IPS-11a (cell line): ENCODE data around the gene MRM2.
A peak's percentile ranks its signal among the peaks of the same experiment; 100 is the strongest.

Experiments used
- H3K4me3 ChIP-seq: one replicate; pipeline ENCODE4 v1.5.1; 2013; ENCODE audit warnings: low read depth, low read length, control low read depth

The MRM2 gene

GRCh38 chr7:2241580-2242540 lies at the start of gene MRM2, which contains the start of gene NUDT1:
Gene MRM2, minus strand, starts transcription at chr7:2242205. Its CDS starts 36 bp downstream, at chr7:2242169.
Gene NUDT1, plus strand, starts transcription at chr7:2242226. Its CDS starts 2,349 bp downstream, at chr7:2244575.
- peak within 1 kb of the TSS; percentile 88 for H3K4me3 ChIP-seq

- no peak overlapping the region for H3K4me3 ChIP-seq
These were observed 48.9 kb upstream of the MRM2 start for GRCh38 chr7:2290877-2291276.

GRCh38 chr7:2289621-2290020 lies 47.6 kb upstream of the MRM2 start:
- H3K4me3 ChIP-seq = no peak overlapping the region

DNA sequence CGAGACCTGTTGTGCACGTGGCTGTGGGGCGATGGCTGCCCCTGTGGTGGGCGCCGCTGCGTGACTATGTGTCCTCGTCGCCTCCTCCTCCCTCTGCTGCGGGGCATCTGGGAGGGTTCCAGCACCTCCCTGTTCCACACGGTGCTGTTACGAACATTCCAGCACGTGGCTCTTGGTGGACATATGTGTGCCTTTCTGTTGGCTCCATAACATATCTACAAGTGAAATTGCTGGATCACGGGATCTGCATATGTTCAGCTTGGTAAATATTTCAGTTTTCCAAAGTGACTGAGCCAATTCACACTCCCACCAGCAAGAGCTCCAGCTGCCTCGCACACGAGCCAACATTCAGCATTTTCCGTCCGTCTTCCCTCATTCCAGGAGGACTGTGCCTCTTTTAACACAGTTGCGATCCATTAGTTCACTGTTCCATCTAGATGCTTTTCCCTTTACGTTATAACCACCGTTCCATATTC lies 47.1 kb upstream of the MRM2 start:
- H3K4me3 ChIP-seq = no peak overlapping the region

DNA sequence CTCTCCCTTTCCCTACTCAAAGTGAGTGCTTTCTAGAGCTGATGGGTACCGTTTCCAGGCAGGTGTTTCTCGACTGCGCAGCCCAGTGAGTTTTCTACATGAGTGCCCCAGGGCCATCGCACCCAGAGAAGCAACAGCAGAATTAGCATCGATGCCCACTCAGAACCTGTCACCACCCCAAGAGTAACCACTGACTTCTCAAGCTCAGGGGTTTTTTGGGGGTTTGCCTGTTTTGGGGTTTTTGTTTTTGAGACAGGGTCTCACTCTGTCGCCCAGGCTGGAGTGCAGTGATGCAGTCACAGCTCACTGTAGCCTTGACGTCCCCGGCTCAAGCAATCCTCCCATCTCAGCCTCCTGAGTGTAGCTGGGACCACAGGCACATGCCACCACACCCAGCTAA lies 46.5 kb upstream of the MRM2 start:
- H3K4me3 ChIP-seq = no peak overlapping the region

GRCh38 chr7:2287745-2288144 lies 45.7 kb upstream of the MRM2 start:
- no peak overlapping the region for H3K4me3 ChIP-seq

- H3K4me3 ChIP-seq = no peak overlapping the region
These were observed 41.1 kb upstream of the MRM2 start for GRCh38 chr7:2283074-2283473.

DNA sequence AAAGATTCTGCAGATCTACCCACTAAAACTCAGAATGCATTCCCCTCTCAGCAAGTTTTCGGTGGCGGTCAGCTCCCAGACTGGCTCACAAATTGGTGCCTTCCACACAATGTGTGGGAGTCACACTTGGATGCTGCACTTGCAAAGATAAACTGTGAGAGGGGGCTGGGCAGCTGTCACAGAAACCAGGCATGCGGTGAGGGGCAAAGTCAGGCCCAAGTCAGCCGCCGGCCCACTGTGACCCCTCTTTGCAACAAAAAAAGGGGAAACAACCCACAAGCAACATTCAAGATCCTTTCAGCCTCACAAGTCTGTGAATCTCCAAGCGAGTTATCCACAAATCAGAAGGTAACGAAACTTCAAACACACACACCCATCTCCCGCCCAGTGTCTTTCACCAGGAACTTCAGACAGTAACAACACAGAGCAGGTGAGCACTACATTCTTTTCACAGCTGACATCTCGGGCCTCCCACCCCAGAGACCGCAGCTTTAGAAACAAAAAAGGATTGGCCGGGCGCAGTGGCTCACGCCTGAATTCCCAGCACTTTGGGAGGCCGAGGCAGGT lies 40.3 kb upstream of the MRM2 start:
- no peak overlapping the region for H3K4me3 ChIP-seq

DNA sequence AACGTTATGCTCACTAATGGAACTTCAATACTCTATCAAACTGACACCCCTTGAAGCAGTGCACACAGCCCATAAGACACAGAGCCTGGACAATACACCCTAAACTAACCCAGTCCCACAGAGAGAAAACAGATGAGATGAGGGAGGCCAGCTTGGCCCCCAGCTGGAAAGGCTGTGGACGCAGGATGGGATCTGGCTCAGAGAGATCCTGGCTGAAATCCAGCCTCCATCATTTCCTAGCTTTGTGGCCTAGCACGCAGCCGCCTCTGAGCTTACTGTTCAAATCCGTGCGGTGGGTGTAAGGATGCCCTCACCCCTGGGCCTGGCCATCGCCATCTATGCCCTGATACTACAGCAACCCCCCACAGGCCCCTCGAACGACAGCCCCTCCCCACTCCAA lies 39.5 kb upstream of the MRM2 start:
- no peak overlapping the region for H3K4me3 ChIP-seq

DNA sequence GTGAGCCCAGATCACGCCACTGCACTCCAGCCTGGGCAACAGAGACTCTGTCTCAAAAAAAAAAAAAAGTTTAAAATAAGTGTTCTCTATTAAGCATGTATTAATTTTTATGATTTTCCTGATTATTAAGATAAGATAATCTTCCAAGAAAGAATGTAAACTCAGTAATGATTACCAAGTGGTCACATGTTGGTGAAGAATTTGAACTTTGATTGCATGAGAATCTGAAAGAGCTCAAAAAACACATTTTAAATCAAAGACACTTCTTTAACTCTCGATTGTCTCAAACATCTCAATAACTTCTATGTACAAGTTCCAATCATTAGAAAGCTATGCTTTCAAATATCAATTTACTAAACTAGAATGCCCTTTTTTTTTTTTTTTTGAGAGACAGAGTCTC lies 38.4 kb upstream of the MRM2 start:
- no peak overlapping the region for H3K4me3 ChIP-seq

- H3K4me3 ChIP-seq = no peak overlapping the region
These were observed 37.9 kb upstream of the MRM2 start for GRCh38 chr7:2279896-2280295.

DNA sequence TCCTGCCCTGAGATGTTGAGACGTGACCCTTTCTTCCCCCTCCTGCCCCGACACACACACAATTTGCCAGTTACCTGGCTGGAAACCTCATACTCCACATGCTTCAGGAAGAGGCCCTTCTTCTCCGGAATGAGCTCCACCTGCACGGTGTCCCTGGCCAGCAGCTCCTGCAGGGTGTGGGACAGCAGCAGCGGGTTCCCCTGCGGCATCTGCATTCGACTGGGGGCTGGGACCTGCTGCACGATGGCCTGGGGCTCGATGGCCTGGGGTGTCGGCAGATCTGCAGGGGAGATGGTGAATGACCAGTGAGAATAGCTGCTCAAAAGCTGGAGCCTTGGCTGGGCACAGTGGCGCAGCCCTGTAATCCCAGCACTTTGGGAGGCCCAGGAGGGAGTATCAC lies 36.0 kb upstream of the MRM2 start:
- H3K4me3 ChIP-seq = no peak overlapping the region

- H3K4me3 ChIP-seq = no peak overlapping the region
These were observed 34.1 kb upstream of the MRM2 start for GRCh38 chr7:2276107-2276506.

- no peak overlapping the region for H3K4me3 ChIP-seq
These were observed 33.1 kb upstream of the MRM2 start for GRCh38 chr7:2275101-2275500.

DNA sequence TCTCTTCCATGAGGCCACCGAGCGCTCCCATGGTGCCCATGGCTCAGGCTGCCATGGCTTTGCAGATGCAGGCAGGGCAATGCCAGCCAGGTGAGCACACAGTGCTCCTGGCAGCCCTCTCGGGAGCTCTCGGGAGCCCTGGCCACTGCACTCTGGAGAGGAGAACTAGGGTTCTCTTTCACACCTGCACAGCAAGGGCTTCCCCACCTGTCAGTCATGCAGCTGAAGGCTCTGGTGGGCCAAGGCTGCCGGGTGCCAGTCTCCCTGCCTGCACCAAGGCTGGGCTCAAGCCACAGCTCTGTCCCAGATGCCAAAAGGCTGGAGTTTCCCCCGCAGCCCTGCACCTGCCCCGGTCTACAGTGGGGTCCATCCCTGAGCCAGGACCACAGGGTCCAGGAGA lies 32.7 kb upstream of the MRM2 start:
- no peak overlapping the region for H3K4me3 ChIP-seq

DNA sequence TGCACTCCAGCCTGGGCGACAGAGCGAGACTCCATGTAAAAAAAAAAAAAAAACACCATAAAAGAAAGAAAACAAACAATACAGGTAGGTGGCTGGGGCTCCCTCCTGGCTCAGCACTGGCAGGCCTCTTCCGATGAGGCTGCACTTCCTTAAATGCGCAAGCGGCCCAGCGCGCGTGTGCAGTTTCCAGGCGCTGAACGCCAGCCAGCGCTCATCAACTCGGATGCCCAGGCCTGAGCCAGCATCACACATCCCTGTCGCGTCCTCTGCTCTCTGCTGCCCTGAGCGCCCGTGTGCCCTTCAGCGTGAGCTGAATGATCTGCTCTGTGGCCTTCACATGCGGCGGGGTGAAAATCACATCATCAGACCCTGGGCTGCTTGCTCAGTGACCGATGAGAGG lies 31.9 kb upstream of the MRM2 start:
- no peak overlapping the region for H3K4me3 ChIP-seq

- H3K4me3 ChIP-seq = no peak overlapping the region
These were observed 30.0 kb upstream of the MRM2 start for GRCh38 chr7:2272031-2272430.

DNA sequence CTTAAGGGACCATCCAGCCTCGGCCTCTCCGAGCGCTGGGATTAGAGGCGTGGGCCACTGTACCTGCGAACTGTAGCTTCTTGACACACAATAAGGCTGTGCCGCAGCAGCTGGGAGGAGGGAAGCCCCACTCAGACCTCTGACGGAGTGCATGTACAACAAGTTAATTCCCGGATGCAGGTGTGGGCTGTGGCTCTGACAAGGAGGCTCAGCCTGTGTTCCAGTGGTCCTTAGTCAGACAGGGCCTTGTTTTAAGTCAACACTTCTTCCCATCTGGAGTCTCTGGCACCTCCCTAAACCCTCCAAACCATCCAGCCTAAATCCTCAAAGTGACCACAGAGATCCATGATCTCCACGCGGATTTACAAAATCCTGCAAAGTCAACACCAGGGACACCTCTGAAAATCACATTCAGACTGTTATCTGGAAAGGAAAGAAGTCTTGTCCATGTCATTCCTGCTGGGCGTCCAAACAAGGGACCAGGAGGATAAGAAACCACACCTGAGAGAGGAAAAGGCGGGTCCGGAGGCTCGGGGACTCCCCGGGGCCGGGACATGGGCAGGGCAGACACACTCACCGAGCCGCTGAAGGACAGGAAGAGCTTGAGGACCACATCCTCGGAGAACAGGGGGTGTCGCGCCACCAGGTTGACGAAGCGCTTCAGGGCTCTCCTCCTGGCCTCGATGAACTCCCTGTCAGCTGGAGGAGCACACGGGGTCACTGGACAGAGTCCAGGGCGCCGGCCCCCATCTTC lies 29.4 kb upstream of the MRM2 start:
- no peak overlapping the region for H3K4me3 ChIP-seq

GRCh38 chr7:2270495-2270894 lies 28.5 kb upstream of the MRM2 start:
- H3K4me3 ChIP-seq = no peak overlapping the region

DNA sequence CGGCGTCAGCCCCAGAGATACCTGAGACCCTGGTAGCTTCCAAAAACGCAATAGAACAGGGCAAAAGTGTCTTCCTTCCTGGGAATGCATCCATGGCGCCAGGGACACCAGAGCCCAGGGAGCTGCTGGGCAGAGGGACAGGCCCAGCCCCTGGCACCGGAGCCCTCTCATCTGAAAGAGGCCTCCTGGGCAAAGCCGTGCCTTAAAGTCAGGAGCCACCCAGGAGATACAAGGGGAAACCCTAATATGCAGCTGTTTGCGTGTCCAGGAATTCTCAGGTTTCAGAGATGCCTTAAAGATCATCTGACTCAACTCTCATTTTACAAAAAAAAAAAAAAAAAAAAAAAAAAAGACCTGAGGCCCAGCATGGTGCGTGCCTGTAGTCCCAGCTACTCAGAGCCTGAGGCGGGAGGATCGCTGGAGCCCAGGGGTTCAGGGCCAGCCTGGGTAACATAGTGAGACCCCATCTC lies 28.0 kb upstream of the MRM2 start:
- H3K4me3 ChIP-seq = no peak overlapping the region
